Fibroblast of lung (primary cell): Measurements from ENCODE around the gene HSPA5.

ENCODE experiments used
- EZH2 ChIP-seq: IDR thresholded peaks from 2 replicates; pipeline ENCODE4 v1.5.1; 2012; ENCODE audit warnings: low read length, control low read depth, mild to moderate bottlenecking; ENCODE audit errors: missing control alignments
- TF ChIP-seq, protein P1 (sequence below), 2 donors: IDR thresholded peaks in 1 of 2; conservative IDR thresholded peaks in 1 of 2; 1 replicate in 1 of 2; 2 replicates in 1 of 2; pipeline ENCODE4 v1.5.1; 2011 to 2012; ENCODE audit warnings: low read length in 2 of 2, control low read depth in 1 of 2, inconsistent platforms in 1 of 2, low read depth in 1 of 2, mild to moderate bottlenecking in 1 of 2

GRCh38 chr9:125272697-125273096, 31.6 kb upstream of the HSPA5 start:
- TF ChIP-seq, protein P1, sequence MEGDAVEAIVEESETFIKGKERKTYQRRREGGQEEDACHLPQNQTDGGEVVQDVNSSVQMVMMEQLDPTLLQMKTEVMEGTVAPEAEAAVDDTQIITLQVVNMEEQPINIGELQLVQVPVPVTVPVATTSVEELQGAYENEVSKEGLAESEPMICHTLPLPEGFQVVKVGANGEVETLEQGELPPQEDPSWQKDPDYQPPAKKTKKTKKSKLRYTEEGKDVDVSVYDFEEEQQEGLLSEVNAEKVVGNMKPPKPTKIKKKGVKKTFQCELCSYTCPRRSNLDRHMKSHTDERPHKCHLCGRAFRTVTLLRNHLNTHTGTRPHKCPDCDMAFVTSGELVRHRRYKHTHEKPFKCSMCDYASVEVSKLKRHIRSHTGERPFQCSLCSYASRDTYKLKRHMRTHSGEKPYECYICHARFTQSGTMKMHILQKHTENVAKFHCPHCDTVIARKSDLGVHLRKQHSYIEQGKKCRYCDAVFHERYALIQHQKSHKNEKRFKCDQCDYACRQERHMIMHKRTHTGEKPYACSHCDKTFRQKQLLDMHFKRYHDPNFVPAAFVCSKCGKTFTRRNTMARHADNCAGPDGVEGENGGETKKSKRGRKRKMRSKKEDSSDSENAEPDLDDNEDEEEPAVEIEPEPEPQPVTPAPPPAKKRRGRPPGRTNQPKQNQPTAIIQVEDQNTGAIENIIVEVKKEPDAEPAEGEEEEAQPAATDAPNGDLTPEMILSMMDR (conservative IDR thresholded peaks at IDR 0.05 in 1 of 2, IDR thresholded peaks at IDR 0.05 in 1 of 2; ENCODE audit: low read depth in 1 of 2, low read length in 2 of 2) = no peak
- TF ChIP-seq EZH2 = no peak
